Activated naive CD8-positive, alpha-beta T cell (primary cell): ENCODE results near the gene CELF4.

Source experiments
- H3K27ac Mint-ChIP-seq: one replicate; pipeline ENCODE4 v1.8.0; 2021; ENCODE audit warnings: mixed read lengths
- H3K27me3 Mint-ChIP-seq: one replicate; pipeline ENCODE4 v1.8.0; 2021; ENCODE audit warnings: mixed read lengths
- H3K36me3 Mint-ChIP-seq: one replicate; pipeline ENCODE4 v1.8.0; 2021; ENCODE audit warnings: mixed read lengths
- H3K4me1 Mint-ChIP-seq: one replicate; pipeline ENCODE4 v1.8.0; 2021; ENCODE audit warnings: low read depth, mixed read lengths
- H3K4me3 Mint-ChIP-seq: one replicate; pipeline ENCODE4 v1.8.0; 2021; ENCODE audit warnings: mild to moderate bottlenecking, mixed read lengths
- H3K9me3 Mint-ChIP-seq: one replicate; pipeline ENCODE4 v1.8.0; 2021; ENCODE audit warnings: low read depth, mixed read lengths

The CELF4 gene

DNA sequence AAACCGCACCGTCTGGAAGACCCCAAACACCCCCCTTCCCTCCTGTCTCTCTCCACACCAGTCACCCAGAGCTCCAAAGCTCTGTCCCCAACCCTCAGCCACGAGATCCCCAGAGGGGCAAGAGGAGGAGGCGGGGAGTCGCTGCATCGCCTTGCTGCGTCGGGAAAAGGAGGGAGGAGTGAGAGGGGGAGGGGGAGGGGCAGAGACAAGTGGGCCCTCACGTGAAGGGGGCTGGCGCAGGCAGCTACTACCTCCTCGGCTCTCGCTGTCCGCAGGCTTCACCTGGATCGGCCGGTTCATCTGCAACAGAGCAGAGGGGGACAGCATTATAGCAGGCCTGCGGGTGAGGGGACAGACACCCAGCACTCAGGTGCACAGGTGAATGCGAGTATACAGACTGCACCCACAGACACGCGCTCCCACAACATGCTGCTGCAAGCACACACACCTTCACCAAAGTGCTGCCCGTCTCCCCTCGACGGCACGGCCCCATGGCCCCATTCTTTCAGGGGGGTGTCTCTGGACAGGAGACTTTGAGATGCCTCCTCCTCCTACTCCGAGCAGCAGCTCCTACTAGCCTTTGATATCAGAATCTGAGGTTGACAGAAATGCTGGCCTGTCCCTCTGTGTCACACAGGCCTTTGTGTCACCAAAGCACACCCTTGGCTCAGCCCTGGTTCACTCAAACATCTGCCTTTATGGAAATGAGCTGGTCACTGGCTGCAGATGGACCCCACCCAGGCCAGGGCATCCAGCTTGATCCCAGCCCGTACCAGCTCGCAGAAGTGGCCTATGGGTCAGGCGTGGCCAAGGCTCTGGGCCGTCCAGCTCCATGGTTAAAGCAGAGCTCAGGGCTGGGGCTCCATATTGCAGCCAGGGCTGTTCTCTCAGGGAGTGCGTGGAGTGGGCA is 243.8 kb downstream of the CELF4 start:
- H3K27me3 Mint-ChIP-seq: no peaks in the 10 kb centered on the region
- H3K36me3 Mint-ChIP-seq: no peaks in the 10 kb centered on the region
- no peaks in the 10 kb centered on the region for H3K4me1 Mint-ChIP-seq
- no peak overlapping the region for H3K4me3 Mint-ChIP-seq
- no peak overlapping the region for H3K27ac Mint-ChIP-seq
- no peaks in the 10 kb centered on the region for H3K9me3 Mint-ChIP-seq

DNA sequence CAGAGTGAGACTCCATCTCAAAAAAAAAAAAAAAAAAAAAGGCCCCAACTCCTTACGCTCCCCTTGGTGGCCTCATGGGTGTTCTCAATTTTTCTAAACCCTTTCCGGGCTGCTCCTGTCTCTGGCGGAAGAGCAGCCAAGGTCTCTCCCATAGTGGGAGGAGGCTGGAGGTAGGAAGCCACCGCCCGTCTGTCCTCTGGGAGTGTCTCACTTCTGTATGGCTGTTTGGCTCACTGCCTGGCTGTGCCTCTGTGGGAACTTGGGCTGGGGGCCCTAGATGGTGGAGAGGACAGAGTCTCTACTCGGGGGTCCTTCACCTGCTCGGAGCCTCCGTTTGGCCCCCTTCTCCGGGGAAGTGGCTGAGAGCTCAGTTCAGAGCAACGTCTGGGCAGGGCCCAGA is 245.3 kb downstream of the CELF4 start:
- Mint-ChIP-seq H3K4me3 (no peak overlapping the region), H3K36me3 (no peaks in the 10 kb centered on the region), H3K27me3 (no peaks in the 10 kb centered on the region), H3K4me1 (no peaks in the 10 kb centered on the region), H3K27ac (no peak overlapping the region), H3K9me3 (no peaks in the 10 kb centered on the region)

DNA sequence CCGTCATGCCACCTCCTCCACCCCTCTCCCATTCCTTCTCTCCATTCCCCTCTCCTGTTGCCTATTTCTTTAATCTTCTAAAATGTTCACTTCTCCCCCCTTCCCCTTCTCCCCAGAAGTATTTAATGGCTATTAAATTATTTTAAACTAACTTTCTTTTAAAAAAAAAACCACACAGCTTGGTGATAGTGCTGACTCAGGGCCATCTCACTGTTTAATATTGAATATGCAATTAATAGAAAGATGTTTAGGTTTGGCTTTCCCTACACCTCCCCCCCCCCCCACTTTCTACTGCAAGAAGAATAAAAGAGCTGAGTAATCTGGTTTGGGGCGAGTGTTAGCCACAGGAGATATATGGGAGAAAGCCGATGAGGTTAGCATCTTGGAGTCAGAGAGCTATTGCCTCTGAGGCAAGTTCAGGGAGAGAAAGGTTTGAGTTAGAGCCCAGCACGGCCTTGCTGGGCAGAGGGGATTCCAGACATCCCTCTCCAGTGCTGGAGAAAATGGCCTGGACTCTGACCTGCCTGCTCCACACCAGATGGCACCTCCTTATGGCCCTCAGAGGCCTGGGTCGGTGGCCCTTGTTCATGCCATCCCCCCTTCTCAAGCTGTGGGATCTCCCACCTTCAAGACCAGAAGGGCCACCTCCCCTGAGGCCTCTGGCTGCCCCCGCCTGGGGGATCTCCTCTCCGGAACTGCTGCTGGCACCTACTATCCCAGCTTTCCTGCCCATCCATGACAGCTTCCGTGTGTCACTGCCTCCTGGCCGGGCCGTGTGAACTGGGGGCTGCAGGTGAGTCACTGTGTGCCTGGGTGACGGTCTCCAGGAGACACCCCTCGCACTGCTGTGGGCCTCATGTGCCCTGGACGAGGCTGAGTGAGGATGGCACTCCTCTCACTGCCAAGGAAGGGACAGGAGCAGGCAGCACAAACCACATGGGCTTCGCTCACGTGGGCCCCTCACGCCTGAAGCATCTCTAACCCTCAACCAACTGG is 246.9 kb downstream of the CELF4 start:
- Mint-ChIP-seq H3K27ac (no peak overlapping the region), H3K36me3 (no peaks in the 10 kb centered on the region), H3K4me3 (no peak overlapping the region), H3K4me1 (no peaks in the 10 kb centered on the region), H3K9me3 (no peaks in the 10 kb centered on the region), H3K27me3 (no peaks in the 10 kb centered on the region)

DNA sequence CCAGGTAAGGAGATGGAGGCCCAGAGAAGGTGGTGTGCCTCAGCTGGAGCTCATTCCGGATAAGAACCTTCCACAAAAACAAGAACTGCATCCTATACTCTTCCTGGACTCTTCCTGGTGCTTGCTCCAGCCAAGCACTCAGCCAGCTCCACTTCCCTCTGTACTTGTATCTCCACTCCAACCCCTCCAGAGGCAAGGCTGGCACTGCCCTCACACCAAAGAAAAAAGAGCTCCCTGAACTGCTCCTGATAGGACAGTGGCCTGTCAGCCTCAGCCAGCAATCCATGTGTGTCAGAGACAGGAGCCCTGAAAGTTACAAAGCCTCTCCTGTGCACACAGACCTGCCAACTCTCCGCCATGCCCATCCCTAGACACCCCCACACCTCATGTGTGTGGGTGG is 248.1 kb downstream of the CELF4 start:
- H3K4me1 Mint-ChIP-seq: no peaks in the 10 kb centered on the region
- no peaks in the 10 kb centered on the region for H3K9me3 Mint-ChIP-seq
- no peaks in the 10 kb centered on the region for H3K27me3 Mint-ChIP-seq
- H3K4me3 Mint-ChIP-seq: no peak overlapping the region
- no peak overlapping the region for H3K27ac Mint-ChIP-seq
- H3K36me3 Mint-ChIP-seq: no peaks in the 10 kb centered on the region

DNA sequence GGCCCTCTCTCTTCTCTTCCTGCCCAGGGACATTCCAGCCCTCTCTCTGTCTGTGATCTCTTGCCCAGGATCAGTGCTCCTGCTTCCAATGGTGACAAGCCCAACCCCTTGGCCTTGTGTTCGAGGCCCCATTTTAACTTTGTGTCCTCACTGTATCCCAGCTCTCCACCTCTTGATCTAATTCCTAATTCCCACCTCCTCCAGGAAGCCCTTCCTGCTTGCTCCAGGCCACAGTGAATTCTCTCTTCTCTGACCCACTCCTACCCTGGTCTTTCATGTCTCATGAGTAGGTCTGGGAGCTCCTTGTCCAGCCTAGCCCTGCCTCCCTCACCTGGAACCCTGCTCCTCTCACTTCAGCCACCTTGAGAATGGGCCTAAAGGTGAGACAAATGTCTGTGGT is 249.1 kb downstream of the CELF4 start:
- Mint-ChIP-seq H3K4me3 (no peak overlapping the region), H3K27me3 (no peaks in the 10 kb centered on the region), H3K27ac (no peak overlapping the region), H3K36me3 (no peaks in the 10 kb centered on the region), H3K4me1 (no peaks in the 10 kb centered on the region), H3K9me3 (no peaks in the 10 kb centered on the region)

DNA sequence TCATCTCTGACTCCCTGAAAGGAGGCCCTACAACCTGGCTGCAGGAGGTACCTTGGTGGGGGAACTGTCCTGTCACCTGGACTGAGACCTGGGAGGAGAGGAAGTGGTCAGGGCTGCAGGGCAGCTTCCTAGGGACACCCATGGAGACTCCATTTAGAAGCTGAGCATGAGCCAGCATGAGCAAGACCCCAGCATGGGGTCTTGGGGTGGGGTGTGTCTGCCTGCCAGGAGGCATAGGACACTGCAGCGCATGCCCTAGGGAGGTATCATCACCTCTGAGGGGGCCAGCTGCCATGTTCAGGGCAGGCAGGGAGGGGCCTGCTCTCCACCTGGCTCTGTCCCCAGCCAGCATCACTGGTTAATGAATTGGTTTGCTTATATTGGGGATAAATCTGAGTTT is 249.7 kb downstream of the CELF4 start:
- Mint-ChIP-seq H3K9me3 (no peaks in the 10 kb centered on the region), H3K27ac (no peak overlapping the region), H3K4me1 (no peaks in the 10 kb centered on the region), H3K4me3 (no peak overlapping the region), H3K36me3 (no peaks in the 10 kb centered on the region), H3K27me3 (no peaks in the 10 kb centered on the region)

- Mint-ChIP-seq H3K4me1 (no peaks in the 10 kb centered on the region), H3K9me3 (no peaks in the 10 kb centered on the region), H3K36me3 (no peaks in the 10 kb centered on the region), H3K27ac (no peak overlapping the region), H3K27me3 (no peaks in the 10 kb centered on the region), H3K4me3 (no peak overlapping the region)
Observed at GRCh38 chr18:37314534-37314933, 251.1 kb downstream of the CELF4 start.

GRCh38 chr18:37313624-37314023 is 252.0 kb downstream of the CELF4 start:
- H3K36me3 Mint-ChIP-seq: no peaks in the 10 kb centered on the region
- no peaks in the 10 kb centered on the region for H3K4me1 Mint-ChIP-seq
- no peaks in the 10 kb centered on the region for H3K27me3 Mint-ChIP-seq
- no peak overlapping the region for H3K27ac Mint-ChIP-seq
- no peak overlapping the region for H3K4me3 Mint-ChIP-seq
- H3K9me3 Mint-ChIP-seq: no peaks in the 10 kb centered on the region

DNA sequence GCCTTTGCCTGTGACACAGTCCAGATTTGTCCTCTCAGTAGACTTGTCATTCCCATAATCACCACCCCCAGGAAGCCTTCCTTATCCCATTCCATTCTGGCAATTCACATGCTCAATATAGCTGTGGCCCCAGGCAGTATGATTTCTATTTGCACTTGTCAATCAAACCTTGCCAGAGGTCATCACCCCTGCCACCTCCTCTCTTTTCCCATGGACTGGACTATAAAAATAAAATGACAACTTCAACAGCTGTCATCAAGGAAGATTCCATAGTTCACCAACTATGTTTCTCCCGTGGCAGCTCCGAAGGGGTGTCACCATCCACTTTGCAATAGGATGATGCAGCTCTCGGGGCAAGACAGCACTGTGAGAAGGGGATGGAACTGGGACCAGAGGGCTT is 255.7 kb downstream of the CELF4 start:
- Mint-ChIP-seq H3K27me3 (no peaks in the 10 kb centered on the region), H3K4me1 (no peaks in the 10 kb centered on the region), H3K36me3 (no peaks in the 10 kb centered on the region), H3K27ac (no peak overlapping the region), H3K9me3 (no peaks in the 10 kb centered on the region), H3K4me3 (no peak overlapping the region)

- no peak overlapping the region for H3K4me3 Mint-ChIP-seq
- H3K4me1 Mint-ChIP-seq: no peaks in the 10 kb centered on the region
- no peaks in the 10 kb centered on the region for H3K36me3 Mint-ChIP-seq
- H3K9me3 Mint-ChIP-seq: no peaks in the 10 kb centered on the region
- H3K27ac Mint-ChIP-seq: no peak overlapping the region
- H3K27me3 Mint-ChIP-seq: no peaks in the 10 kb centered on the region
Observed at GRCh38 chr18:37309059-37309458, 256.5 kb downstream of the CELF4 start.

- Mint-ChIP-seq H3K27ac (no peak overlapping the region), H3K36me3 (no peaks in the 10 kb centered on the region), H3K9me3 (no peaks in the 10 kb centered on the region), H3K4me3 (no peak overlapping the region), H3K27me3 (no peaks in the 10 kb centered on the region), H3K4me1 (no peaks in the 10 kb centered on the region)
Observed at GRCh38 chr18:37307181-37307580, 258.4 kb downstream of the CELF4 start.

DNA sequence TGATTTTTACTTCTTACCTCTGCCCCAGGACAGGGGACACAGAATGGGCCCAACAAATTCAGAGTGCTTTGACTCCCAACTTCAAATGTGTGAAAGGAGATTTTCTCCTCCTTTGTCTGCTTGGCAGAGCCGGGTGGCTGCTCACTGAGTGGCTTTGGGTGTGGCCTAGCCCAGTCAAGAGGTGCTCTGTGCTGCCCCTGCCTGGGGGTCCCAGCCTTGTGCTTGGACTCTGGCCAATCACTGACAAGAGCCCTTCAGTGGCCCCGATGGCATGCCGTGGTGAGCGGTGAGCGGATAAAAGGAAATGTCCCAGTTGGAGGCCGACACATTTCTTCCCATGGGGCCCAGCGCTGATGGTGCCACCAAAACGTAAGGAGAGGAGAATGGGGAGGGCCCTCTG is 259.2 kb downstream of the CELF4 start:
- no peaks in the 10 kb centered on the region for H3K36me3 Mint-ChIP-seq
- H3K4me3 Mint-ChIP-seq: no peak overlapping the region
- H3K4me1 Mint-ChIP-seq: no peaks in the 10 kb centered on the region
- H3K27me3 Mint-ChIP-seq: no peaks in the 10 kb centered on the region
- H3K27ac Mint-ChIP-seq: no peak overlapping the region
- H3K9me3 Mint-ChIP-seq: no peaks in the 10 kb centered on the region

- Mint-ChIP-seq H3K4me1 (no peaks in the 10 kb centered on the region), H3K9me3 (no peaks in the 10 kb centered on the region), H3K27me3 (no peaks in the 10 kb centered on the region), H3K27ac (no peak overlapping the region), H3K36me3 (no peaks in the 10 kb centered on the region), H3K4me3 (no peak overlapping the region)
Observed at GRCh38 chr18:37305066-37305465, 260.5 kb downstream of the CELF4 start.

DNA sequence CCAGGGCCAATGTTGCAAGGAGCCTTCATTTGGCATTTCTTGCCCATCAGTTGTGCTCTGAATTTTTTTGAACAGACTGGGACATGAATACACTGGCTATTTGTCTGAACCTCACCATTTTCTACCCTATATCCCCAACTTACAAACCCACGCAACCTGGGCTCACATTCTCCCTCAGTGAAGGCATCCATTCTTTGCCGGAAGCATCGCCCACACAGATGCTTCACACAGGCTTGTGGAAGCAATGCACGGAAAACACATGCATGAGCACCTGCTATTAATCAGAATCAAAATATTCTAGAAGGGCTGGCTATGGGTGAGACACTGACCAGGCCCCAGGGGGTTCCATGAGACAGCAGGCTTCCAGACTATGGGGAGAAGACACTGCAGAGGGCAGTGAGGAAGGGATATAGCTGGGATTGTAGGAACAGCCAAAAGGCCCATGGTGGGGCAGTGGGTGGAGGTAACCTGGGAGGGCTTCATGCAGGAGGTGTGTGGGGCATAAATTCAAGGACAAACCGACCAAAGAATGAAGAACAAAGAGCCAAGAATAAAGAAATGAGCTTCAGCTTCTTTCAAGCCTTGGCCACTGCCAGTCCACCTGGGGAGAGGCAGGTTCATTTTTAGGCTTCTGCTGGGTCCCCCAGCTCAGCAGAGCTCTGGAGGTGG is 261.5 kb downstream of the CELF4 start:
- H3K9me3 Mint-ChIP-seq: no peaks in the 10 kb centered on the region
- no peak overlapping the region for H3K4me3 Mint-ChIP-seq
- H3K4me1 Mint-ChIP-seq: no peaks in the 10 kb centered on the region
- H3K27ac Mint-ChIP-seq: no peak overlapping the region
- H3K36me3 Mint-ChIP-seq: no peaks in the 10 kb centered on the region
- H3K27me3 Mint-ChIP-seq: no peaks in the 10 kb centered on the region

DNA sequence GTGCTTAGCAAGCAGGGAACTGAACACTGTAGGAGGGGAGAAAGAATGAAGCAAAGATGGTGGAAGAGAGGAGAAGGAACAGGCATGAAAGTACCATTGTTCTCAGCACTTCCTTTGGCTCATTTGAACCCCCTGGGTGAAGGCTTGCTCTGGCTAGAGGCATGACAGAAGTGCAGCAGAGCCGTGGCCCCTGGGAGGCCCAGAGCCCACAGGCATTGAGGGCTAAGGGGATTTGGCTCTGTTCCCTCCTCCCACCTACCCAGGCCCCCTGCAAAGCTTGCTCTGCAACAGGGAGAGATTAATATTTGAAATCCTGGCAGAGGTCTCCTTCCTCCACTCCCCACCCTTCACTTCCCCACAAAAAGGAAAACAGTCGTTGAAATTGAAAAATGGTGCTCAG is 262.6 kb downstream of the CELF4 start:
- H3K9me3 Mint-ChIP-seq: no peaks in the 10 kb centered on the region
- H3K27ac Mint-ChIP-seq: no peak overlapping the region
- no peaks in the 10 kb centered on the region for H3K27me3 Mint-ChIP-seq
- no peaks in the 10 kb centered on the region for H3K36me3 Mint-ChIP-seq
- no peak overlapping the region for H3K4me3 Mint-ChIP-seq
- no peaks in the 10 kb centered on the region for H3K4me1 Mint-ChIP-seq
